H1 (cell line): ENCODE measurements around the gene ADAMTS20. TPM values are rescaled to one million over a fixed set of nuclear protein-coding genes. Genes with fewer than 3 reads are reported as not detected.

Experiments used
- CTCF ChIA-PET: fragments of 300-600 bp; sonication (Branson Sonifier 250); formaldehyde crosslinking; loops from one replicate; lab custom pipeline; 2021; ENCODE audit not compliant: partially characterized antibody; lab: Charles Lee
- POLR2A ChIA-PET: fragments of 300-600 bp; sonication (Branson Sonifier 250); formaldehyde crosslinking; loops from one replicate; lab custom pipeline; 2021; ENCODE audit warnings: inconsistent platforms; ENCODE audit not compliant: partially characterized antibody; lab: Charles Lee
- DNase-seq, 2 experiments: peaks; one replicate each; pipeline versions ENCODE4 v3.0.0 to v3.0.0-alpha.2; 2010 to 2022; ENCODE audit warnings: low spot score in 2 of 2, low read depth in 1 of 2, mixed read lengths in 1 of 2
- FAIRE-seq: peaks from 2 replicates; lab custom pipeline; 2011; peaks lifted over from hg19 to GRCh38; lab: Jason Lieb, UNC
- H2AFZ ChIP-seq: 2 replicates; pipeline ENCODE4 v1.8.1; 2012; ENCODE audit warnings: low read length, inconsistent platforms
- H2AK5ac ChIP-seq: 2 replicates; pipeline ENCODE4 v1.6.1; 2013; ENCODE audit warnings: low read depth, low read length
- H2BK120ac ChIP-seq: replicated peaks from 2 replicates; pipeline ENCODE3; 2013; ENCODE audit warnings: low read depth, low read length, inconsistent platforms
- H2BK12ac ChIP-seq: 2 replicates; pipeline ENCODE4 v1.6.1; 2013; ENCODE audit warnings: low read depth, low read length
- H2BK15ac ChIP-seq: 2 replicates; pipeline ENCODE4 v1.6.1; 2013; ENCODE audit warnings: low read length
- H2BK20ac ChIP-seq: 2 replicates; pipeline ENCODE4 v1.6.1; 2013; ENCODE audit warnings: low read length
- H2BK5ac ChIP-seq: 2 replicates; pipeline ENCODE4 v1.6.1; 2013; ENCODE audit warnings: low read depth, low read length
- H3K14ac ChIP-seq: 2 replicates; pipeline ENCODE4 v1.6.1; 2013; ENCODE audit warnings: inconsistent platforms; ENCODE audit not compliant: insufficient read length
- H3K18ac ChIP-seq: 2 replicates; pipeline ENCODE4 v1.6.1; 2013; ENCODE audit warnings: low read length; ENCODE audit errors: extremely low read depth
- H3K23ac ChIP-seq: 2 replicates; pipeline ENCODE4 v1.6.1; 2013; ENCODE audit warnings: inconsistent platforms; ENCODE audit not compliant: insufficient read length
- H3K23me2 ChIP-seq: 2 replicates; pipeline ENCODE4 v1.6.1; 2013; ENCODE audit warnings: low read depth, low read length
- H3K27ac ChIP-seq: 2 replicates; pipeline ENCODE4 v1.6.1; 2011; ENCODE audit warnings: low read depth, low read length, inconsistent platforms
- H3K27me3 ChIP-seq, 4 experiments: replicated peaks in 1 of 4; 1 replicate in 1 of 4; 2 replicates in 3 of 4; pipeline versions ENCODE4 v1.6.1 to v1.8.1; 2011 to 2013; ENCODE audit warnings: low read length in 3 of 4, mild to moderate bottlenecking in 3 of 4, inconsistent platforms in 2 of 4, mixed read lengths in 2 of 4, moderate library complexity in 1 of 4; ENCODE audit not compliant: control insufficient read depth in 3 of 4, insufficient read depth in 3 of 4; ENCODE audit errors: extremely low read depth in 1 of 4
- H3K36me3 ChIP-seq, 4 experiments: 2 replicates each; pipeline versions ENCODE4 v1.6.1 to v1.8.1; 2011 to 2013; ENCODE audit warnings: mild to moderate bottlenecking in 4 of 4, low read length in 3 of 4, moderate library complexity in 2 of 4, control low read depth in 1 of 4, inconsistent platforms in 1 of 4; ENCODE audit not compliant: insufficient read depth in 4 of 4, control insufficient read depth in 2 of 4
- H3K4ac ChIP-seq: replicated peaks from 2 replicates; pipeline ENCODE3; 2013; ENCODE audit warnings: low read length, low read depth, mixed read lengths, inconsistent platforms; ENCODE audit not compliant: insufficient read length
- H3K4me1 ChIP-seq, 4 experiments: replicated peaks in 1 of 4; 1 replicate in 1 of 4; 2 replicates in 3 of 4; pipeline versions ENCODE4 v1.6.1 to v1.8.1; 2011 to 2013; ENCODE audit warnings: low read length in 3 of 4, inconsistent platforms in 2 of 4, mixed read lengths in 1 of 4; ENCODE audit not compliant: insufficient read depth in 4 of 4, control insufficient read depth in 3 of 4
- H3K4me2 ChIP-seq, 2 experiments: 2 replicates each; pipeline versions ENCODE4 v1.6.1 to v1.8.1; 2011 to 2013; ENCODE audit warnings: low read depth in 2 of 2, low read length in 2 of 2, control low read depth in 1 of 2, inconsistent platforms in 1 of 2, mild to moderate bottlenecking in 1 of 2; ENCODE audit not compliant: insufficient read depth in 1 of 2
- H3K4me3 ChIP-seq, 4 experiments: fragments of 200-600, 300-600 bp in 1 of 4; sonication (generic), shearing (Covaris generic), sonication (Bioruptor Twin) in 1 of 4; 2 replicates each; pipeline versions ENCODE4 v1.5.1 to v1.8.1; 2011 to 2016; ENCODE audit warnings: low read length in 4 of 4, low read depth in 3 of 4, control low read depth in 2 of 4, inconsistent platforms in 2 of 4, mild to moderate bottlenecking in 2 of 4, mixed read lengths in 1 of 4, moderate library complexity in 1 of 4; ENCODE audit not compliant: insufficient read depth in 2 of 4; ENCODE audit errors: extremely low read depth in 1 of 4
- H3K56ac ChIP-seq: replicated peaks from 2 replicates; pipeline ENCODE3; 2013; ENCODE audit warnings: low read depth, mild to moderate bottlenecking, mixed read lengths, low read length, inconsistent platforms; ENCODE audit not compliant: insufficient read length
- H3K79me1 ChIP-seq: 2 replicates; pipeline ENCODE4 v1.6.1; 2013; ENCODE audit warnings: low read depth, low read length, control low read depth
- H3K79me2 ChIP-seq, 2 experiments: 2 replicates each; pipeline versions ENCODE4 v1.6.1 to v1.8.1; 2012 to 2013; ENCODE audit warnings: low read length in 2 of 2, mild to moderate bottlenecking in 2 of 2, inconsistent platforms in 1 of 2; ENCODE audit not compliant: insufficient read depth in 2 of 2, control insufficient read depth in 1 of 2
- H3K9ac ChIP-seq, 4 experiments: replicated peaks in 1 of 4; 1 replicate in 1 of 4; 2 replicates in 3 of 4; pipeline versions ENCODE4 v1.6.1 to v1.8.1; 2011 to 2013; ENCODE audit warnings: low read depth in 3 of 4, low read length in 3 of 4, control low read depth in 2 of 4, mild to moderate bottlenecking in 2 of 4, moderate library complexity in 2 of 4, inconsistent platforms in 1 of 4; ENCODE audit errors: extremely low read depth in 1 of 4
- H3K9me3 ChIP-seq, 2 experiments: 2 replicates each; pipeline versions ENCODE4 v1.6.1 to v1.8.1; 2012 to 2013; ENCODE audit warnings: mild to moderate bottlenecking in 2 of 2, moderate library complexity in 2 of 2, control low read depth in 1 of 2, inconsistent platforms in 1 of 2, low read depth in 1 of 2, low read length in 1 of 2, mixed read lengths in 1 of 2; ENCODE audit not compliant: insufficient read depth in 2 of 2
- H4K20me1 ChIP-seq, 2 experiments: replicated peaks in 1 of 2; 2 replicates each; pipeline versions ENCODE3 to v1.8.1; 2011 to 2013; ENCODE audit warnings: inconsistent platforms in 2 of 2, low read length in 2 of 2, mild to moderate bottlenecking in 1 of 2; ENCODE audit not compliant: insufficient read depth in 2 of 2, control insufficient read depth in 1 of 2
- H4K5ac ChIP-seq: 2 replicates; pipeline ENCODE4 v1.6.1; 2013; ENCODE audit warnings: low read length, low read depth, mixed read lengths, inconsistent platforms; ENCODE audit not compliant: insufficient read length
- H4K8ac ChIP-seq: 2 replicates; pipeline ENCODE4 v1.8.0; 2013; ENCODE audit warnings: mild to moderate bottlenecking, moderate library complexity, low read length, inconsistent platforms; ENCODE audit not compliant: insufficient read depth; ENCODE audit errors: extremely low read depth
- H4K91ac ChIP-seq: replicated peaks from 2 replicates; pipeline ENCODE3; 2013; ENCODE audit warnings: low read length, mixed read lengths, inconsistent platforms; ENCODE audit not compliant: insufficient read length
- BCL11A ChIP-seq, 2 experiments: IDR thresholded peaks; one replicate each; pipeline ENCODE4 v1.6.1; 2011; ENCODE audit warnings: low read depth in 2 of 2, low read length in 2 of 2, mild to moderate bottlenecking in 2 of 2
- KDM1A ChIP-seq: fragments of 200-600, 300-600 bp; sonication (generic); IDR thresholded peaks from 2 replicates; pipeline ENCODE4 v1.7.1; 2016; ENCODE audit warnings: mild to moderate bottlenecking, low read length, borderline replicate concordance
- KDM4A ChIP-seq: IDR thresholded peaks from one replicate; pipeline ENCODE4 v1.7.1; 2012; ENCODE audit warnings: low read depth, mild to moderate bottlenecking, moderate library complexity, low read length, inconsistent platforms; ENCODE audit not compliant: severe bottlenecking
- NANOG ChIP-seq: IDR thresholded peaks from 2 replicates; pipeline ENCODE4 v1.6.1; 2011; ENCODE audit warnings: low read length, low read depth, mild to moderate bottlenecking, inconsistent platforms; ENCODE audit not compliant: insufficient read depth, poor library complexity, severe bottlenecking
- POLR2AphosphoS5 ChIP-seq: IDR thresholded peaks from 2 replicates; pipeline ENCODE4 v1.6.1; 2011; ENCODE audit warnings: low read depth, low read length
- RBBP5 ChIP-seq: IDR thresholded peaks from 2 replicates; pipeline ENCODE4 v1.7.1; 2012; ENCODE audit warnings: low read depth, mild to moderate bottlenecking, inconsistent platforms, low read length, moderate library complexity, borderline replicate concordance
- SP2 ChIP-seq: IDR thresholded peaks from 2 replicates; pipeline ENCODE4 v1.6.1; 2012; ENCODE audit warnings: mild to moderate bottlenecking, low read length, inconsistent platforms
- SRF ChIP-seq: IDR thresholded peaks from 2 replicates; pipeline ENCODE4 v1.6.1; 2011; ENCODE audit warnings: mild to moderate bottlenecking, low read depth, low read length, moderate library complexity
- SUZ12 ChIP-seq: fragments of 200-600 bp; sonication (generic); IDR thresholded peaks from 2 replicates; pipeline ENCODE4 v1.6.1; 2012; ENCODE audit warnings: mild to moderate bottlenecking, inconsistent platforms, low read length, moderate library complexity, mixed read lengths
- TAF1 ChIP-seq: IDR thresholded peaks from 2 replicates; pipeline ENCODE4 v1.6.1; 2011; ENCODE audit warnings: mild to moderate bottlenecking, low read depth, low read length
- TAF7 ChIP-seq: optimal IDR thresholded peaks from 2 replicates; pipeline ENCODE3; 2011; ENCODE audit warnings: low read depth, mild to moderate bottlenecking, inconsistent platforms, low read length, moderate library complexity, borderline replicate concordance
- YY1 ChIP-seq: IDR thresholded peaks from 2 replicates; pipeline ENCODE4 v1.6.1; 2011; ENCODE audit warnings: low read depth, mild to moderate bottlenecking, low read length
- WGBS, 2 experiments: shearing (Covaris generic) in 1 of 2; methylation state at CpG; one replicate each; pipeline versions ENCODE4 v1.1.6 to v1.1.7; 2013 to 2015; ENCODE audit warnings: low lambda C conversion rate in 2 of 2, mixed read lengths in 2 of 2, inconsistent platforms in 1 of 2, low coverage in 1 of 2, missing lambda C conversion rate in 1 of 2; ENCODE audit not compliant: insufficient replicate concordance in 2 of 2, insufficient coverage in 1 of 2, insufficient read length in 1 of 2; ENCODE audit errors: extremely low coverage in 1 of 2, missing lambda C conversion rate in 1 of 2; 5-methylcytosine and 5-hydroxymethylcytosine counted together
- polyA plus RNA-seq, 7 experiments: library from polyadenylated mRNA; depleted of rRNA in 3 of 7; stranded (reverse) in 5 of 7; unstranded in 2 of 7; fragments of >200 nt in 5 of 7; fragments of 200-250 nt in 2 of 7; gene quantifications; 1 replicate in 5 of 7; 2 replicates in 1 of 7; 4 replicates in 1 of 7; pipeline versions ENCODE4 v1.2.1 to v1.2.3, GENCODE V29; 2011 to 2013; ENCODE audit warnings: missing spikeins in 2 of 7, mixed read lengths in 2 of 7
- total RNA-seq: library from RNA; stranded (reverse); fragmentation: NEBNext Ultra II Directional; extraction: Animal tissue kit (Norgen Biotek cat#: 25700); gene quantifications from 2 replicates; pipeline ENCODE4 v1.2.1, GENCODE V29; 2021
- TF ChIP-seq, protein P1 (sequence below): IDR thresholded peaks from 2 replicates; pipeline ENCODE4 v1.6.1; 2012; ENCODE audit warnings: inconsistent platforms

The ADAMTS20 gene
- total and polyA plus RNA-seq, 2 of the 8 experiments (the other 6 are each of a cell fraction or from before 2014, with no cell fraction given) = 2.9 to 5.1 TPM

- Histone ChIP-seq H2AFZ (peak overlapping the region; percentile 68; the same call in 1 of the 2 replicates), H2BK12ac (no peak overlapping the region), H3K9me3 (no peaks in the 10 kb centered on the region), H2BK120ac (no peak overlapping the region), H3K36me3 (no peaks in the 10 kb centered on the region), H3K27me3 (no peaks in the 10 kb centered on the region), H3K56ac (no peak overlapping the region), H4K5ac (no peak overlapping the region), H3K79me1 (no peaks in the 10 kb centered on the region), H3K79me2 (no peaks in the 10 kb centered on the region), H4K20me1 (no peaks in the 10 kb centered on the region), H3K9ac (no peak overlapping the region), H4K91ac (no peak overlapping the region), H3K27ac (no peak overlapping the region), H3K4me1 (no peaks in the 10 kb centered on the region; a peak in 1 of 7 replicates), H4K8ac (no peak overlapping the region), H2BK5ac (no peak overlapping the region), H3K23ac (no peak overlapping the region), H2BK20ac (no peak overlapping the region), H3K14ac (no peak overlapping the region), H3K18ac (no peak overlapping the region), H3K4me3 (no peak overlapping the region), H2BK15ac (no peak overlapping the region), H3K4me2 (no peak overlapping the region), H3K23me2 (no peaks in the 10 kb centered on the region), H3K4ac (no peak overlapping the region), H2AK5ac (no peak overlapping the region)
- ChIA-PET POLR2A (no interaction called here), CTCF (no interaction called here)
- FAIRE-seq (no peak), DNase-seq (no peak)
- WGBS, 2 experiments = 90% methylated on average over 4 of the region's 4 CpGs; no CpG with 5 or more reads in 1 of the 2 experiments
- TF ChIP-seq YY1 = no peak
- TF ChIP-seq NANOG = no peak
- TF ChIP-seq SP2 = no peak
- no peak for TF ChIP-seq SUZ12
- no peak for TF ChIP-seq TAF7
- no peak for TF ChIP-seq BCL11A (IDR thresholded peaks at IDR 0.05; ENCODE audit: low read depth in 2 of 2, low read length in 2 of 2)
- TF ChIP-seq, protein P1, sequence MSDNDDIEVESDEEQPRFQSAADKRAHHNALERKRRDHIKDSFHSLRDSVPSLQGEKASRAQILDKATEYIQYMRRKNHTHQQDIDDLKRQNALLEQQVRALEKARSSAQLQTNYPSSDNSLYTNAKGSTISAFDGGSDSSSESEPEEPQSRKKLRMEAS = no peak
- TF ChIP-seq KDM4A = no peak
- TF ChIP-seq TAF1 = no peak
- no peak for TF ChIP-seq SRF
- no peak for TF ChIP-seq KDM1A
- TF ChIP-seq POLR2AphosphoS5 = no peak
- no peak for TF ChIP-seq RBBP5
Observed at GRCh38 chr12:43312991-43313505, 239.0 kb downstream of the ADAMTS20 start.
